K562 (cell line): Measurements from ENCODE around the gene PPL. TPM values are rescaled to one million over a fixed set of nuclear protein-coding genes. Genes with fewer than 3 reads are reported as not detected.

ENCODE experiments used
- ATAC-seq: fragments of 200-7000 bp; cut with Tn5 transposase; 3 replicates; pipeline ENCODE4 v1.9.1; 2020; ENCODE audit warnings: moderate library complexity
- Bru-seq: library from RNA; stranded (reverse); fragments of 400-500 nt; gene quantifications from one replicate; lab custom pipeline; 2021; lab: Mats Ljungman, UMichigan
- BruChase-seq, 2 experiments: library from RNA; stranded (reverse); fragments of 400-500 nt; gene quantifications; one replicate each; lab custom pipeline; 2021; lab: Mats Ljungman, UMichigan
- BruUV-seq: library from RNA; stranded (reverse); fragments of 400-500 nt; replicated peaks from 2 replicates; lab custom pipeline; 2021; lab: Mats Ljungman, UMichigan
- CTCF ChIA-PET: fragments of 300-600 bp; formaldehyde crosslinking; extraction: SDS; loops from one replicate; lab custom pipeline; 2021; ENCODE audit warnings: low intra/inter-chr PET ratio; lab: Yijun Ruan, JAX
- POLR2A ChIA-PET: fragments of 300-600, 350-650 bp; sonication (Branson Sonifier 250); formaldehyde crosslinking; extraction: SDS; loops from one replicate; lab custom pipeline; 2021; ENCODE audit warnings: antibody characterized with exemption, inconsistent platforms; lab: Yijun Ruan, JAX
- DNase-seq, 4 experiments: peaks; one replicate each; pipeline versions ENCODE4 v3.0.0 to v3.0.0-alpha.2; 2011 to 2018; ENCODE audit warnings: low spot score in 3 of 4, mixed read lengths in 3 of 4; ENCODE audit errors: extremely low read depth in 1 of 4
- FAIRE-seq: peaks from 2 replicates; lab custom pipeline; 2011; peaks lifted over from hg19 to GRCh38; lab: Jason Lieb, UNC
- H2AFZ ChIP-seq: 2 replicates; pipeline ENCODE4 v1.6.0; 2011; ENCODE audit warnings: low read depth, low read length, control low read depth, inconsistent platforms
- H3K27ac ChIP-seq: fragments of 200-600 bp; 3 replicates; pipeline ENCODE4 v1.8.0; 2011; ENCODE audit warnings: low read depth, mild to moderate bottlenecking, control low read depth, inconsistent platforms, low read length, moderate library complexity, mixed read lengths; ENCODE audit errors: extremely low read depth
- H3K27me3 ChIP-seq, 2 experiments: fragments of 300-600 bp in 1 of 2; 2 replicates in 1 of 2; 3 replicates in 1 of 2; pipeline versions ENCODE4 v1.6.0 to v1.8.0; 2011; ENCODE audit warnings: inconsistent platforms in 2 of 2, low read length in 2 of 2, mild to moderate bottlenecking in 1 of 2, mixed read lengths in 1 of 2, moderate library complexity in 1 of 2; ENCODE audit not compliant: control insufficient read depth in 2 of 2, insufficient read depth in 2 of 2
- H3K36me3 ChIP-seq: fragments of 300-600 bp; 3 replicates; pipeline ENCODE4 v1.8.0; 2011; ENCODE audit warnings: mild to moderate bottlenecking, low read length, inconsistent platforms; ENCODE audit not compliant: control insufficient read depth, insufficient read depth
- H3K4me1 ChIP-seq, 2 experiments: fragments of 200-600 bp in 1 of 2; replicated peaks in 1 of 2; 2 replicates in 1 of 2; 3 replicates in 1 of 2; pipeline versions ENCODE4 v1.5.1 to v1.8.0; 2011; ENCODE audit warnings: inconsistent platforms in 2 of 2, low read length in 2 of 2, mild to moderate bottlenecking in 1 of 2, mixed read lengths in 1 of 2, moderate library complexity in 1 of 2; ENCODE audit not compliant: control insufficient read depth in 2 of 2, insufficient read depth in 2 of 2
- H3K4me2 ChIP-seq: 2 replicates; pipeline ENCODE4 v1.6.1; 2011; ENCODE audit warnings: low read length, control low read depth, inconsistent platforms, mixed read lengths; ENCODE audit not compliant: insufficient read depth
- H3K4me3 ChIP-seq: fragments of 200-600 bp; sonication (generic), shearing (Covaris generic); 2 replicates; pipeline ENCODE4 v1.5.1; 2016; ENCODE audit warnings: control low read depth, inconsistent platforms
- H3K79me2 ChIP-seq: fragments of 200-600 bp; 3 replicates; pipeline ENCODE4 v1.8.0; 2011; ENCODE audit warnings: low read length, inconsistent platforms; ENCODE audit not compliant: control insufficient read depth, insufficient read depth
- H3K9ac ChIP-seq, 2 experiments: 2 replicates each; pipeline versions ENCODE4 v1.6.0 to v1.6.1; 2011; ENCODE audit warnings: low read depth in 2 of 2, low read length in 2 of 2, control low read depth in 1 of 2, inconsistent platforms in 1 of 2, mild to moderate bottlenecking in 1 of 2, mixed read lengths in 1 of 2; ENCODE audit not compliant: insufficient read depth in 1 of 2
- H3K9me1 ChIP-seq: one replicate; pipeline ENCODE4 v1.6.0; 2011; ENCODE audit warnings: inconsistent platforms, mild to moderate bottlenecking, low read length, moderate library complexity; ENCODE audit not compliant: control insufficient read depth, insufficient read depth
- H3K9me3 ChIP-seq: replicated peaks from 2 replicates; pipeline ENCODE4 v1.5.1; 2011; ENCODE audit warnings: low read depth, low read length, inconsistent platforms; ENCODE audit not compliant: control insufficient read depth, insufficient read depth
- H4K20me1 ChIP-seq: replicated peaks from 2 replicates; pipeline ENCODE4 v1.6.1; 2011; ENCODE audit warnings: low read length, inconsistent platforms, mixed read lengths; ENCODE audit not compliant: control insufficient read depth, insufficient read depth
- CBX5 ChIP-seq: IDR thresholded peaks from 2 replicates; pipeline ENCODE4 v1.6.1; 2014; ENCODE audit warnings: low read depth, borderline replicate concordance
- CUX1 ChIP-seq: fragments of 200-800 bp; sonication (Bioruptor generic); IDR thresholded peaks from 2 replicates; pipeline ENCODE4 v1.6.1; 2016; ENCODE audit warnings: missing genetic modification characterization, missing compliant biosample characterization
- ESRRB ChIP-seq: fragments of 250-450 bp; sonication (Bioruptor Pico); IDR thresholded peaks from 2 replicates; pipeline ENCODE4 v1.5.0; 2020; ENCODE audit warnings: mild to moderate bottlenecking, moderate library complexity, borderline replicate concordance
- GATAD2A ChIP-seq: fragments of 450-650 bp; IDR thresholded peaks from 2 replicates; pipeline ENCODE4 v1.6.1; 2017
- HBP1 ChIP-seq: fragments of 450-650 bp; formaldehyde crosslinking; IDR thresholded peaks from 2 replicates; pipeline ENCODE4 v1.4.0; 2022; ENCODE audit warnings: missing genetic modification characterization
- KDM5B ChIP-seq: fragments of 200-600 bp; sonication (generic); IDR thresholded peaks from 2 replicates; pipeline ENCODE4 v1.6.1; 2012; ENCODE audit warnings: low read depth, mild to moderate bottlenecking, moderate library complexity, low read length, control low read depth, inconsistent platforms; ENCODE audit not compliant: insufficient replicate concordance
- RBM25 ChIP-seq: fragments of 200-400 bp; formaldehyde crosslinking; IDR thresholded peaks from 2 replicates; pipeline ENCODE4 v1.6.1; 2018; ENCODE audit warnings: low read length, low read depth, moderate library complexity; ENCODE audit not compliant: severe bottlenecking
- TAF9B ChIP-seq: fragments of 450-650 bp; IDR thresholded peaks from 2 replicates; pipeline ENCODE4 v1.6.1; 2018; ENCODE audit warnings: mild to moderate bottlenecking; ENCODE audit not compliant: partially characterized antibody
- ZFP30 ChIP-seq: fragments of 250-450 bp; sonication (Bioruptor Pico); IDR thresholded peaks from 2 replicates; pipeline ENCODE4 v1.8.0; 2022; ENCODE audit warnings: moderate library complexity, mild to moderate bottlenecking, inconsistent platforms, borderline replicate concordance
- WGBS: fragments of 100-300 bp; shearing (Covaris generic); methylation state at CpG from one replicate; pipeline ENCODE4 v1.1.6; 2016; ENCODE audit warnings: low coverage, mixed read lengths; ENCODE audit not compliant: insufficient coverage; ENCODE audit errors: missing lambda C conversion rate; 5-methylcytosine and 5-hydroxymethylcytosine counted together
- in situ Hi-C: fragments of 300-500 bp; cut with MboI; formaldehyde crosslinking; loops from 4 replicates; pipeline ENCODE4 v1.15.0; 2018; ENCODE audit warnings: inconsistent platforms, mixed read lengths
- intact Hi-C: fragments of 100-400 bp; cut with micrococcal nuclease; formaldehyde crosslinking; loops from 2 replicates; pipeline ENCODE4 v1.14.2; 2022
- long read RNA-seq, 3 experiments: library from polyadenylated mRNA in 2 of 3; library from RNA in 1 of 3; unstranded in 2 of 3; stranded (forward) in 1 of 3; transcript quantifications; one replicate each; pipeline ENCODE4 v2.0.0, GENCODE V29; 2019 to 2022
- polyA minus RNA-seq, 3 experiments: library from RNA; depleted of rRNA, polyadenylated mRNA; stranded (reverse); fragments of >200 nt; gene quantifications; 2 replicates each; pipeline ENCODE4 v1.2.3, GENCODE V29; 2011
- polyA plus RNA-seq, 8 experiments: library from polyadenylated mRNA; depleted of rRNA in 4 of 8; stranded (reverse) in 5 of 8; unstranded in 3 of 8; fragments of >200 nt; fragmentation: Nextera tagmentation in 2 of 8; fragmentation: Illumina TruSeq in 1 of 8; extraction: Ambion mirVana in 2 of 8; extraction: Trizol in 1 of 8; gene quantifications; 2 replicates each; pipeline versions ENCODE4 v1.2.1 to v1.2.3, GENCODE V29; 2011 to 2014; ENCODE audit warnings: inconsistent platforms in 1 of 8, missing spikeins in 1 of 8
- total RNA-seq, 7 experiments: library from RNA; depleted of rRNA in 6 of 7; stranded (reverse); fragments of >200 nt in 6 of 7; fragmentation: Illumina TruSeq in 2 of 7; extraction: Trizol in 2 of 7; gene quantifications; 2 replicates each; pipeline versions ENCODE4 v1.2.1 to v1.2.3, GENCODE V29; 2011 to 2021; ENCODE audit warnings: low replicate concordance in 1 of 7

Gene PPL
- total RNA-seq (2011; cell fraction: chromatin; rRNA removed; ENCODE audit: low replicate concordance): 0.07 and 0.19 TPM in 2 replicates
- total RNA-seq (2011; cell fraction: nucleolus; rRNA removed): 0.17 and 0.53 TPM in 2 replicates
- total RNA-seq (2011; cell fraction: nucleoplasm; rRNA removed): 0.44 TPM in 1 of 2 replicates, not detected in the other
- total RNA-seq (2014; rRNA removed) (0.09 and 0.16 TPM in 2 replicates), total RNA-seq (2014; rRNA removed; fragmentation: Illumina TruSeq; extraction: Trizol) (0.03 TPM in 1 of 2 replicates, not detected in the other), total RNA-seq (2015; rRNA removed; fragmentation: Illumina TruSeq; extraction: Trizol) (0.04 TPM in 1 of 2 replicates, not detected in the other), total RNA-seq (2021) (0.07 and 0.13 TPM in 2 replicates), polyA plus RNA-seq (2011; rRNA removed) (0.05 and 0.07 TPM in 2 replicates), polyA plus RNA-seq (2014; fragmentation: Illumina TruSeq; extraction: Trizol) (0.03 and 0.10 TPM in 2 replicates), polyA plus RNA-seq (2014; fragmentation: Nextera tagmentation; extraction: Ambion mirVana) (under 1 TPM in 1 of 2 experiments, not detected in 1; 0.15 TPM), polyA plus RNA-seq (2014; rRNA removed) (0.01 and 0.03 TPM in 2 replicates), polyA minus RNA-seq (2011; rRNA and poly(A)+ RNA removed) (0.11 and 0.39 TPM in 2 replicates), Bru-seq, nascent RNA (percentile 19 among the genes with signal in this experiment), BruChase-seq, experiment 1, labeled RNA remaining after a 2-hour chase (percentile 14 among the genes with signal in this experiment), BruChase-seq, experiment 2, labeled RNA remaining after a 6-hour chase (percentile 16 among the genes with signal in this experiment)
- 0.04 TPM in 2 replicates for polyA plus RNA-seq (2011; cell fraction: cytosol; rRNA removed)
- 0.11 and 0.33 TPM in 2 replicates for polyA plus RNA-seq (2011; cell fraction: nucleus; rRNA removed)
- polyA plus RNA-seq (2012): 0.13 and 0.22 TPM in 2 replicates
- polyA minus RNA-seq (2011; cell fraction: cytosol; rRNA and poly(A)+ RNA removed): 0.19 and 0.27 TPM in 2 replicates
- polyA minus RNA-seq (2011; cell fraction: nucleus; rRNA and poly(A)+ RNA removed): 0.11 and 0.13 TPM in 2 replicates
- long read RNA-seq, experiment 1: 0 reads
- long read RNA-seq, experiment 2: 0 reads
- long read RNA-seq, experiment 3: 0 reads

DNA sequence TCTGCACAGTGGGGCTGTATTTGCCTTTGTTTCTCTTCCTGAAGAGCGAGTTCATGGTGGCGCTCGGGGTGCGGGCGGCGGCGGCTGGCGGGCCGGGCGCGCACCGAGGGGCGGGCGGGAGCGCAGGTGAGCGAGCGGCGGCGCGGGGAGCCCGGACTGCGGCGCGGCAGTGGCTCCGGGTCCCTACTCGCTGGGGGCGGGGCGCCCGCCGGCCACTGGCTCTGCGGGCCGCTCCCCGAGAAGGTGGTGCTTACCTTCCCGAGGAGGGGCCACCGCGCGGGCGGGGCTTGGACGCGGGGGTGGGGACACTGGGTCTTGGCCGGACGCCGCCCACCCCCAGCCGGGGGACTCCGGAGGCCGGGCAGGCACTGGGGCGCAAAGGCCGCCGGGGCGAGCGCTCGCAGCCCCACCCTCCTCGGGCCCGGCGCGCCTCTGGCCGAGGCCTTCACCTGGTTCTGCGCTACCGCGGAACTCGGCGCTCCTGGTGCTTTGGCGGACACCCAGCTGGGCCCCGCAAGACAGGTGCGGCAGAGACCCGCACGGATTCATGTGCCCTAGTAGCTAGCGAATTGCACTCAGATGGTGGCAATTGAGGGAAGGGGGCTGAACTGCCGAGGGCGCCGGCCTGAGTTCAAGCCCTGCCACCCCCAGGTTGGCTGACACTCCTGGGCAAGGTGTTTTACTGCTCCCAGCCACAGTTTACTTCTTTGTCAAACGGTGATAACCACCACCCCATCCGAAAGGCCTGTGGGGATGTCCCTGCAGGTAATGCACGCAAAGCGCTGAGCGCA is at the start of gene PPL:
PPL (minus strand) TSS at position 158 of the 791 bp plus-strand sequence; CDS start at position 55, 103 bp downstream.
- no peaks in the 10 kb centered on the region for H3K9me3 ChIP-seq
- peak within 1 kb of the TSS; percentile 40 for H3K4me3 ChIP-seq
- H2AFZ ChIP-seq: peak within 1 kb of the TSS; percentile 72
- peaks cover 21% of the 10 kb centered on the region for H4K20me1 ChIP-seq
- DNase-seq (peak; percentile 84 to 98 (median 93)), FAIRE-seq (no peak), ATAC-seq (peak; percentile 91)
- no peaks in the 10 kb centered on the region for H3K9me1 ChIP-seq
- peaks cover 0 to 18% of the 10 kb centered on the region in 2 experiments; a peak in 3 of 5 replicates for H3K4me1 ChIP-seq
- intact Hi-C loops: loop anchor here (10.0 kb wide), 1 partner anchor 52 kb away; no protein-coding TSS in a partner anchor
- H3K27ac ChIP-seq: no peak within 1 kb of the TSS
- H3K9ac ChIP-seq: peak within 1 kb of the TSS in 1 of 2 experiments; percentile 80; a peak in 1 of 4 replicates
- 26% methylated on average over 18 of the region's 76 CpGs for WGBS
- H3K4me2 ChIP-seq: peak within 1 kb of the TSS; percentile 63; the same call in 1 of the 2 replicates
- H3K79me2 ChIP-seq: no peaks in the 10 kb centered on the region
- BruUV-seq: no TSS peak
- ChIA-PET POLR2A (interaction anchor here (0.5 to 1.0 kb wide), 2 partner anchors 203 to 413 kb away, joined by 3 read pairs; partner anchors contain the start of gene DNAAF8), CTCF (no interaction called here)
- in situ Hi-C loops: no loop called here
- no peaks in the 10 kb centered on the region for H3K36me3 ChIP-seq
- H3K27me3 ChIP-seq: peaks cover 28 to 61% of the 10 kb centered on the region in 2 experiments
- TF ChIP-seq KDM5B: no peak
- TF ChIP-seq ESRRB: no peak
- no peak for TF ChIP-seq TAF9B
- no peak for TF ChIP-seq RBM25
- TF ChIP-seq CUX1 (CRISPR knock-in tag): no peak
- TF ChIP-seq ZFP30 (CRISPR knock-in tag): no peak
- no peak for TF ChIP-seq GATAD2A
- no peak for TF ChIP-seq CBX5
- no peak for TF ChIP-seq HBP1 (CRISPR knock-in tag)
